Measurements from ENCODE around the gene TIMM13.

DNA sequence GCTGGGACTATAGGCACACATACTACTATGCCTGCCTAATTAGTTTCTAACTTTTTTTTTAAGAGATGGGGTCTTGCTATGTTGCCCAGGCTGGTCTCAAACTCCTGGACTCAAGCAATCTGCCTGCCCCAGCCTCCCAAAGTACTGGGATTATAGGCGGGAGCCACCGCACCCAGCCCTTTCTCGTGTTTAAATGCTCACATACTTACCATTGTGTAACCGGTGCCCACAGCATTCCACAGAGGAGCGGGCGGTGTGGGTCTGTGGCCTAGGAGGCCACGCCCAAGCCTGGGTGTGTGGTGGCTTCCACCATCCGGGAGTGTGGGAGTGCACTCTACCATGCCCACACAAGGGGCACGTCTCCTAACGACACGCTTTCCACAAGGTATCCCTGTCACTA lies 21.6 kb upstream of the TIMM13 start:
- TF ChIP-seq SMC3 (IDR thresholded peaks at IDR 0.05): no peak
- no peak for TF ChIP-seq CEBPB (IDR thresholded peaks at IDR 0.05)
- no peak for TF ChIP-seq EHF (CRISPR knock-in tag; IDR thresholded peaks at IDR 0.05)
- no peak for TF ChIP-seq POLR2A (IDR thresholded peaks at IDR 0.05; ENCODE audit: low read length)
- no peak for TF ChIP-seq BHLHE40 (IDR thresholded peaks at IDR 0.05; ENCODE audit: low read depth, low read length)
- no peak for TF ChIP-seq RAD21 (conservative IDR thresholded peaks at IDR 0.05 in 1 of 2, IDR thresholded peaks at IDR 0.05 in 1 of 2)
- no peak for TF ChIP-seq JUN (IDR thresholded peaks at IDR 0.05)
- TF ChIP-seq ZC3H11A (IDR thresholded peaks at IDR 0.05): no peak
- TF ChIP-seq, protein P1, sequence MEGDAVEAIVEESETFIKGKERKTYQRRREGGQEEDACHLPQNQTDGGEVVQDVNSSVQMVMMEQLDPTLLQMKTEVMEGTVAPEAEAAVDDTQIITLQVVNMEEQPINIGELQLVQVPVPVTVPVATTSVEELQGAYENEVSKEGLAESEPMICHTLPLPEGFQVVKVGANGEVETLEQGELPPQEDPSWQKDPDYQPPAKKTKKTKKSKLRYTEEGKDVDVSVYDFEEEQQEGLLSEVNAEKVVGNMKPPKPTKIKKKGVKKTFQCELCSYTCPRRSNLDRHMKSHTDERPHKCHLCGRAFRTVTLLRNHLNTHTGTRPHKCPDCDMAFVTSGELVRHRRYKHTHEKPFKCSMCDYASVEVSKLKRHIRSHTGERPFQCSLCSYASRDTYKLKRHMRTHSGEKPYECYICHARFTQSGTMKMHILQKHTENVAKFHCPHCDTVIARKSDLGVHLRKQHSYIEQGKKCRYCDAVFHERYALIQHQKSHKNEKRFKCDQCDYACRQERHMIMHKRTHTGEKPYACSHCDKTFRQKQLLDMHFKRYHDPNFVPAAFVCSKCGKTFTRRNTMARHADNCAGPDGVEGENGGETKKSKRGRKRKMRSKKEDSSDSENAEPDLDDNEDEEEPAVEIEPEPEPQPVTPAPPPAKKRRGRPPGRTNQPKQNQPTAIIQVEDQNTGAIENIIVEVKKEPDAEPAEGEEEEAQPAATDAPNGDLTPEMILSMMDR (IDR thresholded peaks at IDR 0.05): no peak
- TF ChIP-seq HOXB5 (CRISPR knock-in tag; IDR thresholded peaks at IDR 0.05): no peak
- TF ChIP-seq, protein P2, sequence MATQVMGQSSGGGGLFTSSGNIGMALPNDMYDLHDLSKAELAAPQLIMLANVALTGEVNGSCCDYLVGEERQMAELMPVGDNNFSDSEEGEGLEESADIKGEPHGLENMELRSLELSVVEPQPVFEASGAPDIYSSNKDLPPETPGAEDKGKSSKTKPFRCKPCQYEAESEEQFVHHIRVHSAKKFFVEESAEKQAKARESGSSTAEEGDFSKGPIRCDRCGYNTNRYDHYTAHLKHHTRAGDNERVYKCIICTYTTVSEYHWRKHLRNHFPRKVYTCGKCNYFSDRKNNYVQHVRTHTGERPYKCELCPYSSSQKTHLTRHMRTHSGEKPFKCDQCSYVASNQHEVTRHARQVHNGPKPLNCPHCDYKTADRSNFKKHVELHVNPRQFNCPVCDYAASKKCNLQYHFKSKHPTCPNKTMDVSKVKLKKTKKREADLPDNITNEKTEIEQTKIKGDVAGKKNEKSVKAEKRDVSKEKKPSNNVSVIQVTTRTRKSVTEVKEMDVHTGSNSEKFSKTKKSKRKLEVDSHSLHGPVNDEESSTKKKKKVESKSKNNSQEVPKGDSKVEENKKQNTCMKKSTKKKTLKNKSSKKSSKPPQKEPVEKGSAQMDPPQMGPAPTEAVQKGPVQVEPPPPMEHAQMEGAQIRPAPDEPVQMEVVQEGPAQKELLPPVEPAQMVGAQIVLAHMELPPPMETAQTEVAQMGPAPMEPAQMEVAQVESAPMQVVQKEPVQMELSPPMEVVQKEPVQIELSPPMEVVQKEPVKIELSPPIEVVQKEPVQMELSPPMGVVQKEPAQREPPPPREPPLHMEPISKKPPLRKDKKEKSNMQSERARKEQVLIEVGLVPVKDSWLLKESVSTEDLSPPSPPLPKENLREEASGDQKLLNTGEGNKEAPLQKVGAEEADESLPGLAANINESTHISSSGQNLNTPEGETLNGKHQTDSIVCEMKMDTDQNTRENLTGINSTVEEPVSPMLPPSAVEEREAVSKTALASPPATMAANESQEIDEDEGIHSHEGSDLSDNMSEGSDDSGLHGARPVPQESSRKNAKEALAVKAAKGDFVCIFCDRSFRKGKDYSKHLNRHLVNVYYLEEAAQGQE (IDR thresholded peaks at IDR 0.05): no peak
- no peak for TF ChIP-seq FOSL2 (IDR thresholded peaks at IDR 0.05)
- TF ChIP-seq FOSL2 (CRISPR knock-in tag; IDR thresholded peaks at IDR 0.05): no peak
